Parathyroid adenoma (tissue), 2 donors: ENCODE results near the gene NADK.

ENCODE experiments used
- H2AFZ ChIP-seq: fragments of 300-600 bp; sonication (generic); one replicate; pipeline ENCODE4 v1.7.0; 2017; ENCODE audit warnings: antibody characterized with exemption, mild to moderate bottlenecking
- H3K27ac ChIP-seq: fragments of 300-600 bp; sonication (generic); one replicate; pipeline ENCODE4 v1.7.0; 2017
- H3K27me3 ChIP-seq: fragments of 300-600 bp; sonication (generic); one replicate; pipeline ENCODE4 v1.7.0; 2017; ENCODE audit warnings: low read length; ENCODE audit not compliant: control insufficient read depth, insufficient read depth
- H3K36me3 ChIP-seq: fragments of 300-600 bp; sonication (generic); one replicate; pipeline ENCODE4 v1.7.0; 2017; ENCODE audit warnings: low read length; ENCODE audit not compliant: control insufficient read depth, insufficient read depth
- H3K4me1 ChIP-seq: fragments of 300-600 bp; sonication (generic); one replicate; pipeline ENCODE4 v1.7.0; 2017; ENCODE audit warnings: control low read depth
- H3K4me2 ChIP-seq: fragments of 300-600 bp; sonication (generic); one replicate; pipeline ENCODE4 v1.7.0; 2017; ENCODE audit warnings: low read length
- H3K4me3 ChIP-seq: fragments of 300-600 bp; sonication (generic); one replicate; pipeline ENCODE4 v1.7.0; 2017; ENCODE audit warnings: low read depth, low read length
- H3K79me2 ChIP-seq: fragments of 300-600 bp; sonication (generic); one replicate; pipeline ENCODE4 v1.7.0; 2017; ENCODE audit warnings: control low read depth
- H3K9ac ChIP-seq: fragments of 300-600 bp; sonication (generic); one replicate; pipeline ENCODE4 v1.7.0; 2017; ENCODE audit warnings: mild to moderate bottlenecking
- H3K9me3 ChIP-seq: fragments of 300-600 bp; sonication (generic); one replicate; pipeline ENCODE4 v1.7.0; 2017; ENCODE audit warnings: low read length; ENCODE audit not compliant: control insufficient read depth
- CTCF ChIP-seq: fragments of 300-600 bp; sonication (generic); IDR thresholded peaks from one replicate; pipeline ENCODE4 v1.7.0; 2017; ENCODE audit warnings: antibody characterized with exemption, mild to moderate bottlenecking
- donor health status: primary hyperparathyroidism.

The NADK gene

GRCh38 chr1:1776672-1777582 is 1.3 kb downstream of the NADK start:
- no peak overlapping the region for H2AFZ ChIP-seq
- peaks cover 10% of the 10 kb centered on the region for H3K79me2 ChIP-seq
- H3K36me3 ChIP-seq: no peaks in the 10 kb centered on the region
- peak overlapping the region; percentile 80 for H3K4me3 ChIP-seq
- no peaks in the 10 kb centered on the region for H3K27me3 ChIP-seq
- no peak for TF ChIP-seq CTCF
- H3K4me1 ChIP-seq: peaks cover 3% of the 10 kb centered on the region
- H3K27ac ChIP-seq: peak overlapping the region; percentile 56
- H3K9me3 ChIP-seq: no peaks in the 10 kb centered on the region
- no peak overlapping the region for H3K9ac ChIP-seq
- H3K4me2 ChIP-seq: peak overlapping the region; percentile 95

GRCh38 chr1:1775327-1776226 is 2.7 kb downstream of the NADK start:
- Histone ChIP-seq H3K9ac (no peak overlapping the region), H3K4me3 (peak overlapping the region; percentile 1), H3K9me3 (no peaks in the 10 kb centered on the region), H3K79me2 (peaks cover 13% of the 10 kb centered on the region), H3K27ac (no peak overlapping the region), H3K4me1 (peaks cover 3% of the 10 kb centered on the region), H2AFZ (no peak overlapping the region), H3K4me2 (peak overlapping the region; percentile 57), H3K36me3 (no peaks in the 10 kb centered on the region), H3K27me3 (no peaks in the 10 kb centered on the region)
- TF ChIP-seq CTCF: no peak

- no peak overlapping the region for H3K27ac ChIP-seq
- H3K4me2 ChIP-seq: no peak overlapping the region
- H3K79me2 ChIP-seq: peaks cover 19% of the 10 kb centered on the region
- H3K27me3 ChIP-seq: no peaks in the 10 kb centered on the region
- H3K4me1 ChIP-seq: peaks cover 3% of the 10 kb centered on the region
- no peak for TF ChIP-seq CTCF
- H3K36me3 ChIP-seq: no peaks in the 10 kb centered on the region
- no peaks in the 10 kb centered on the region for H3K9me3 ChIP-seq
- no peak overlapping the region for H2AFZ ChIP-seq
- no peak overlapping the region for H3K9ac ChIP-seq
- H3K4me3 ChIP-seq: no peak overlapping the region
Measured at GRCh38 chr1:1773874-1774273, 4.4 kb downstream of the NADK start.

GRCh38 chr1:1771096-1771495 is 7.2 kb downstream of the NADK start:
- TF ChIP-seq CTCF: no peak
- H3K9me3 ChIP-seq: no peaks in the 10 kb centered on the region
- no peaks in the 10 kb centered on the region for H3K36me3 ChIP-seq
- H3K4me3 ChIP-seq: no peak overlapping the region
- no peak overlapping the region for H3K27ac ChIP-seq
- H3K4me1 ChIP-seq: no peaks in the 10 kb centered on the region
- H3K4me2 ChIP-seq: no peak overlapping the region
- peaks cover 29% of the 10 kb centered on the region for H3K79me2 ChIP-seq
- H2AFZ ChIP-seq: no peak overlapping the region
- H3K9ac ChIP-seq: no peak overlapping the region
- no peaks in the 10 kb centered on the region for H3K27me3 ChIP-seq
